AG04449 (cell line): ENCODE data around the gene IGF2BP1.
"Not testable (repeated sequence)": the region's sequence is repeated elsewhere in the genome, so short reads cannot be mapped to it uniquely, and the experiment has no call there.

Experiments
- CTCF ChIA-PET: fragments of 350-600 bp; formaldehyde crosslinking; extraction: SDS; loops from one replicate; lab custom pipeline; 2021; ENCODE audit warnings: antibody characterized with exemption; lab: Yijun Ruan, JAX
- POLR2A ChIA-PET: fragments of 400-600, 350-600 bp; formaldehyde crosslinking; extraction: SDS; loops from one replicate; lab custom pipeline; 2020; ENCODE audit warnings: antibody characterized with exemption, inconsistent platforms; lab: Yijun Ruan, JAX
- DNase-seq: peaks from one replicate; pipeline ENCODE4 v3.0.0-alpha.2; 2010; ENCODE audit warnings: low read depth, low spot score
- H3K4me3 ChIP-seq: 2 replicates; pipeline ENCODE4 v1.5.1; 2011; ENCODE audit warnings: low read depth, mild to moderate bottlenecking, control low read depth, low read length
- CTCF ChIP-seq: IDR thresholded peaks from one replicate; pipeline ENCODE4 v1.5.1; 2011; ENCODE audit warnings: mild to moderate bottlenecking, moderate library complexity, low read length, control low read depth, inconsistent platforms; ENCODE audit not compliant: insufficient read depth; ENCODE audit errors: missing control alignments

The IGF2BP1 gene

GRCh38 chr17:49038138-49038537, 41.0 kb downstream of the IGF2BP1 start:
- no peak for DNase-seq
- CTCF ChIA-PET, result interaction anchor here (0.6 to 3.4 kb wide), 4 partner anchors 8 to 189 kb away, joined by 3 to 26 read pairs (median 5); no protein-coding TSS in a partner anchor
- TF ChIP-seq CTCF, result no peak
- no peak overlapping the region for H3K4me3 ChIP-seq
- POLR2A ChIA-PET, result no interaction called here

- no peak for TF ChIP-seq CTCF
- no peak overlapping the region for H3K4me3 ChIP-seq
- ChIA-PET CTCF (interaction anchor here (1.0 to 3.4 kb wide), 3 partner anchors 8 to 188 kb away, joined by 3 to 26 read pairs (median 7); no protein-coding TSS in a partner anchor), POLR2A (no interaction called here)
- no peak for DNase-seq
Measured at GRCh38 chr17:49038544-49038943, 41.4 kb downstream of the IGF2BP1 start.

- CTCF ChIA-PET, result interaction anchor here (1.0 to 3.4 kb wide), 8 partner anchors 8 to 315 kb away, joined by 3 to 26 read pairs (median 7); no protein-coding TSS in a partner anchor
Measured at GRCh38 chr17:49039518-49039917, 42.3 kb downstream of the IGF2BP1 start.

DNA sequence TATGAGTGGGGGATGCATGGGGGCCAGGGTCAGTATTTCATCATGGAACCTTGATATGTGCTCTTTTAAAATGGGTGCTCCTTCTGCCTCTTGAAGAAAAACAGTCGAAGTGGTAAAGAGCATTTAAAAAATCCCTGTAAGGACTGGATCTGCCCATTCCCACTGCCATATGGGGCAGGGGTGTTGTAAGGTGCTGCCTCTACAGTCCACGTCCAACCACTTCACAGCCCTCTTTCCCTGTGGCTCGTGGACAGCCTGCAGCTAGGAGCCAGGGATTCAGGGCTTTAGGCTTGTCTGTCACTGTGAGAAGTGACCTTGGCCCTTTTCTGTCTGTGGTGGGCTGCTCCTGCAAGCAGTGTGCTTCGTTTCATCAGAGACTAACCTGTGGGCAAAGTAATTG, 44.3 kb downstream of the IGF2BP1 start:
- no peak for TF ChIP-seq CTCF
- DNase-seq, result no peak
- no peak overlapping the region for H3K4me3 ChIP-seq
- ChIA-PET POLR2A (no interaction called here), CTCF (interaction anchor here (2.3 to 5.4 kb wide), 2 partner anchors 9 kb away, joined by 7 to 84 read pairs; no protein-coding TSS in a partner anchor)

More at GRCh38 chr17:49039518-49039917, 42.3 kb downstream of the IGF2BP1 start:
- DNase-seq, H3K4me3 ChIP-seq: not testable (repeated sequence)
- POLR2A ChIA-PET, result interaction anchor here (1.1 kb wide), 2 partner anchors 95 to 110 kb away, joined by 3 read pairs; partner anchors contain the start of gene SNF8

DNA sequence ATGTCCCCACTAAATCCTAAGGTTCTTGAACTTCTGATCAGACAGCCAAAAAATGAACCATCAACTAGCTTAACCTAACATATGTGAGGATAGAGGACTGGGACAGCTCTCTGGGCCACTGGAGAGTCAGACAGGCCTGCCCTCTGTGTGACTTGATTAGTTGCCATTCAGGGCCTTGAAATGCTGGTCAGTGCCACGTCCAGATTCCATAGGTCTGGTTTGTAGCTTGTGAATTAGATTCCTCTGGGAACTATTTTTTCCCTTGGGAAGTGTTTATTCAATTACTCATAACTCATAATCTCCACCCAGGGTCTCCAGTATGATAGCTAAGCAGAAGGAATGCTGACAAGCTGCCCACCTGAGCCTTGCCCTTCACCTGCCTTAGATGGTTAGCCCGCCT, 48.2 kb downstream of the IGF2BP1 start:
- POLR2A ChIA-PET, result interaction anchor here (1.2 kb wide), 1 partner anchor 10 kb away, joined by 3 read pairs; no protein-coding TSS in a partner anchor
- CTCF ChIA-PET, result interaction anchor here (0.9 to 5.4 kb wide), 7 partner anchors 8 to 182 kb away, joined by 3 to 84 read pairs (median 4); partner anchors contain the start of gene IGF2BP1

GRCh38 chr17:49046912-49047311, 49.7 kb downstream of the IGF2BP1 start:
- no peak for TF ChIP-seq CTCF
- no peak overlapping the region for H3K4me3 ChIP-seq
- ChIA-PET CTCF (interaction anchor here (0.9 to 5.4 kb wide), 6 partner anchors 12 to 368 kb away, joined by 3 to 84 read pairs (median 11); no protein-coding TSS in a partner anchor), POLR2A (no interaction called here)
- no peak for DNase-seq

More for the DNA sequence above, 48.2 kb downstream of the IGF2BP1 start:
- no peak for TF ChIP-seq CTCF
- DNase-seq, result no peak
- H3K4me3 ChIP-seq, result no peak overlapping the region

DNA sequence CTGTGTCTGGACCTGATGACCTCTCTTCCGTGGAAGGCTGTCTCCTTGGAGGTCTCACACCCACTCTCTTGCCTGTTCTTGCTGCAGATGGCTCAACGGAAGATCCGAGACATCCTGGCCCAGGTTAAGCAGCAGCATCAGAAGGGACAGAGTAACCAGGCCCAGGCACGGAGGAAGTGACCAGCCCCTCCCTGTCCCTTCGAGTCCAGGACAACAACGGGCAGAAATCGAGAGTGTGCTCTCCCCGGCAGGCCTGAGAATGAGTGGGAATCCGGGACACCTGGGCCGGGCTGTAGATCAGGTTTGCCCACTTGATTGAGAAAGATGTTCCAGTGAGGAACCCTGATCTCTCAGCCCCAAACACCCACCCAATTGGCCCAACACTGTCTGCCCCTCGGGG, 52.1 kb downstream of the IGF2BP1 start:
- no peak overlapping the region for H3K4me3 ChIP-seq
- no peak for TF ChIP-seq CTCF
- POLR2A ChIA-PET, result no interaction called here
- DNase-seq, result no peak
- CTCF ChIA-PET, result interaction anchor here (2.8 kb wide), 1 partner anchor 17 kb away, joined by 10 read pairs; no protein-coding TSS in a partner anchor
